K562 (cell line): ENCODE results near the gene C1orf116.

ENCODE experiments used
- BRCA1 ChIP-seq, 2 experiments: fragments of 450-650 bp in 1 of 2; sonication (generic) in 1 of 2; formaldehyde crosslinking in 1 of 2; IDR thresholded peaks; 2 replicates each; pipeline versions ENCODE4 v1.5.0 to v1.6.1; 2017 to 2020; ENCODE audit warnings: mild to moderate bottlenecking in 1 of 2, missing genetic modification reagents in 1 of 2
- CBX8 ChIP-seq: fragments of 200-600 bp; sonication (generic); IDR thresholded peaks from 2 replicates; pipeline ENCODE4 v1.6.1; 2012; ENCODE audit warnings: borderline replicate concordance, mixed run types, low read depth, mild to moderate bottlenecking, moderate library complexity, mixed read lengths, low read length, control low read depth, inconsistent platforms; ENCODE audit not compliant: poor library complexity, severe bottlenecking; ENCODE audit errors: extremely low read depth
- HCFC1 ChIP-seq: IDR thresholded peaks from 2 replicates; pipeline ENCODE4 v1.6.1; 2012; ENCODE audit warnings: low read depth, low read length, improper control_type of control experiment
- LARP7 ChIP-seq: fragments of 450-650 bp; IDR thresholded peaks from 2 replicates; pipeline ENCODE4 v1.6.1; 2016
- ZKSCAN1 ChIP-seq: fragments of 150-350 bp; IDR thresholded peaks from 2 replicates; pipeline ENCODE4 v1.6.1; 2016; ENCODE audit warnings: low read depth, low read length
- TF ChIP-seq, protein P1 (sequence below): fragments of 450-650 bp; conservative IDR thresholded peaks from 2 replicates; pipeline ENCODE4 v1.6.1; 2016; ENCODE audit warnings: missing genetic modification characterization, low read depth, mild to moderate bottlenecking, control low read depth, missing compliant biosample characterization
- TF ChIP-seq, protein P2 (sequence below): fragments of 450-650 bp; formaldehyde crosslinking; IDR thresholded peaks from 2 replicates; pipeline ENCODE4 v1.4.0; 2022; ENCODE audit warnings: missing genetic modification characterization
- TF ChIP-seq, protein P3 (sequence below), 2 experiments: fragments of 450-650 bp in 1 of 2; sonication (generic) in 1 of 2; formaldehyde crosslinking; conservative IDR thresholded peaks; 2 replicates each; pipeline versions ENCODE4 v1.4.0 to v1.8.1; 2020 to 2022; ENCODE audit warnings: mild to moderate bottlenecking in 1 of 2, missing genetic modification reagents in 1 of 2

DNA sequence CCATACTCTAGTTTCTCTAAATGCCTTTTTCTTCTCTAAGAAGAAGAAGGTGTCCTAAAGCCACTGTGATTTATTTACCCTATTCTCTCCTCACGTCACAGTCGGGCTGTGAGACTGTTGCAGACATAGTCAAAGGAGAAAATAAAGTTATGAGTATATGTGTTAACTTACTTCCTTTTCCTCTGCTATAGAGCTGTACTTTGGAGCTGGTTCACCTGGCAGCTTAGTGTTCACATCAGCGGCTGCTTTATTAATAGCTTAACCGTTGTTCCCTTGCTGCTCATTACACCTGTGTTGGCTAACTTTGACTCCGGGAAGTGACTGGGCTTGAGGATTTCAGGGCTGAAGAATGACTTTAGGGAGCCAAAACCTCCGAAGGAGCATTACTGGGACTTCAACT is 24.1 kb upstream of the C1orf116 start:
- no peak for TF ChIP-seq CBX8
- no peak for TF ChIP-seq HCFC1
- TF ChIP-seq BRCA1 (IDR thresholded peaks at IDR 0.05), result no peak
- no peak for TF ChIP-seq BRCA1 (CRISPR knock-in tag; IDR thresholded peaks at IDR 0.05)
- TF ChIP-seq, protein P1, sequence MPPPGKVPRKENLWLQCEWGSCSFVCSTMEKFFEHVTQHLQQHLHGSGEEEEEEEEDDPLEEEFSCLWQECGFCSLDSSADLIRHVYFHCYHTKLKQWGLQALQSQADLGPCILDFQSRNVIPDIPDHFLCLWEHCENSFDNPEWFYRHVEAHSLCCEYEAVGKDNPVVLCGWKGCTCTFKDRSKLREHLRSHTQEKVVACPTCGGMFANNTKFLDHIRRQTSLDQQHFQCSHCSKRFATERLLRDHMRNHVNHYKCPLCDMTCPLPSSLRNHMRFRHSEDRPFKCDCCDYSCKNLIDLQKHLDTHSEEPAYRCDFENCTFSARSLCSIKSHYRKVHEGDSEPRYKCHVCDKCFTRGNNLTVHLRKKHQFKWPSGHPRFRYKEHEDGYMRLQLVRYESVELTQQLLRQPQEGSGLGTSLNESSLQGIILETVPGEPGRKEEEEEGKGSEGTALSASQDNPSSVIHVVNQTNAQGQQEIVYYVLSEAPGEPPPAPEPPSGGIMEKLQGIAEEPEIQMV, result no peak
- TF ChIP-seq LARP7, result no peak
- no peak for TF ChIP-seq ZKSCAN1
- TF ChIP-seq, protein P2, sequence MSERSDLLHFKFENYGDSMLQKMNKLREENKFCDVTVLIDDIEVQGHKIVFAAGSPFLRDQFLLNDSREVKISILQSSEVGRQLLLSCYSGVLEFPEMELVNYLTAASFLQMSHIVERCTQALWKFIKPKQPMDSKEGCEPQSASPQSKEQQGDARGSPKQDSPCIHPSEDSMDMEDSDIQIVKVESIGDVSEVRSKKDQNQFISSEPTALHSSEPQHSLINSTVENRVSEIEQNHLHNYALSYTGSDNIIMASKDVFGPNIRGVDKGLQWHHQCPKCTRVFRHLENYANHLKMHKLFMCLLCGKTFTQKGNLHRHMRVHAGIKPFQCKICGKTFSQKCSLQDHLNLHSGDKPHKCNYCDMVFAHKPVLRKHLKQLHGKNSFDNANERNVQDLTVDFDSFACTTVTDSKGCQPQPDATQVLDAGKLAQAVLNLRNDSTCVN, result no peak
- TF ChIP-seq, protein P3, sequence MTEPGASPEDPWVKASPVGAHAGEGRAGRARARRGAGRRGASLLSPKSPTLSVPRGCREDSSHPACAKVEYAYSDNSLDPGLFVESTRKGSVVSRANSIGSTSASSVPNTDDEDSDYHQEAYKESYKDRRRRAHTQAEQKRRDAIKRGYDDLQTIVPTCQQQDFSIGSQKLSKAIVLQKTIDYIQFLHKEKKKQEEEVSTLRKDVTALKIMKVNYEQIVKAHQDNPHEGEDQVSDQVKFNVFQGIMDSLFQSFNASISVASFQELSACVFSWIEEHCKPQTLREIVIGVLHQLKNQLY (CRISPR knock-in tag; conservative IDR thresholded peaks at IDR 0.05), result no peak
